MG63 (cell line): ENCODE results near the gene SEMA4D. TPM values are rescaled to one million over a fixed set of nuclear protein-coding genes. Genes with fewer than 3 reads are reported as not detected.

Experiments used
- DNase-seq: peaks from one replicate; pipeline ENCODE4 v3.0.0-alpha.2; 2020
- H3K27me3 ChIP-seq: fragments of 250-450 bp; sonication (Bioruptor Pico); 2 replicates; pipeline ENCODE4 v1.5.1; 2020; ENCODE audit warnings: mild to moderate bottlenecking, moderate library complexity
- H3K36me3 ChIP-seq: fragments of 250-450 bp; sonication (Bioruptor Pico); 2 replicates; pipeline ENCODE4 v1.5.1; 2020; ENCODE audit warnings: mild to moderate bottlenecking, moderate library complexity
- H3K4me3 ChIP-seq: fragments of 250-450 bp; sonication (Bioruptor Pico); 2 replicates; pipeline ENCODE4 v1.5.1; 2020; ENCODE audit warnings: mild to moderate bottlenecking, moderate library complexity
- H3K9me3 ChIP-seq: fragments of 250-450 bp; sonication (Bioruptor Pico); 2 replicates; pipeline ENCODE4 v1.5.1; 2020; ENCODE audit warnings: mild to moderate bottlenecking, moderate library complexity
- total RNA-seq: library from RNA; depleted of rRNA; stranded (reverse); fragments of >200 nt; shearing (Covaris generic); gene quantifications from 2 replicates; pipeline ENCODE4 v1.2.3, GENCODE V29; 2014; ENCODE audit warnings: low replicate concordance

SEMA4D gene
- total RNA-seq, 1 experiment from 2014 or later = 0.23 TPM

- no peaks in the 10 kb centered on the region for H3K9me3 ChIP-seq
- H3K4me3 ChIP-seq = no peak overlapping the region
- H3K27me3 ChIP-seq = no peaks in the 10 kb centered on the region
- no peak for DNase-seq
- H3K36me3 ChIP-seq = peaks cover 8% of the 10 kb centered on the region
Measured at GRCh38 chr9:89362647-89363310, 135.1 kb downstream of the SEMA4D start.

GRCh38 chr9:89361816-89362646, 135.9 kb downstream of the SEMA4D start:
- Histone ChIP-seq H3K4me3 (no peak overlapping the region), H3K27me3 (no peaks in the 10 kb centered on the region), H3K9me3 (no peaks in the 10 kb centered on the region), H3K36me3 (peaks cover 8% of the 10 kb centered on the region)
- no peak for DNase-seq

GRCh38 chr9:89361031-89361430, 136.9 kb downstream of the SEMA4D start:
- Histone ChIP-seq H3K36me3 (peaks cover 11% of the 10 kb centered on the region), H3K4me3 (no peak overlapping the region), H3K27me3 (no peaks in the 10 kb centered on the region), H3K9me3 (no peaks in the 10 kb centered on the region)
- no peak for DNase-seq

GRCh38 chr9:89360465-89360864, 137.4 kb downstream of the SEMA4D start:
- no peak overlapping the region for H3K4me3 ChIP-seq
- no peaks in the 10 kb centered on the region for H3K9me3 ChIP-seq
- H3K27me3 ChIP-seq = no peaks in the 10 kb centered on the region
- no peak for DNase-seq
- H3K36me3 ChIP-seq = peaks cover 11% of the 10 kb centered on the region

GRCh38 chr9:89359751-89360261, 138.1 kb downstream of the SEMA4D start:
- Histone ChIP-seq H3K9me3 (no peaks in the 10 kb centered on the region), H3K27me3 (no peaks in the 10 kb centered on the region), H3K36me3 (peaks cover 17% of the 10 kb centered on the region), H3K4me3 (no peak overlapping the region)
- no peak for DNase-seq

GRCh38 chr9:89358985-89359384, 138.9 kb downstream of the SEMA4D start:
- no peak for DNase-seq
- H3K36me3 ChIP-seq = peaks cover 20% of the 10 kb centered on the region
- no peak overlapping the region for H3K4me3 ChIP-seq
- H3K9me3 ChIP-seq = no peaks in the 10 kb centered on the region
- H3K27me3 ChIP-seq = no peaks in the 10 kb centered on the region

GRCh38 chr9:89358376-89358916, 139.5 kb downstream of the SEMA4D start:
- Histone ChIP-seq H3K4me3 (no peak overlapping the region), H3K9me3 (no peaks in the 10 kb centered on the region), H3K27me3 (no peaks in the 10 kb centered on the region), H3K36me3 (peaks cover 20% of the 10 kb centered on the region)
- DNase-seq = no peak

GRCh38 chr9:89357331-89358197, 140.3 kb downstream of the SEMA4D start:
- Histone ChIP-seq H3K36me3 (peaks cover 22% of the 10 kb centered on the region), H3K4me3 (no peak overlapping the region), H3K27me3 (no peaks in the 10 kb centered on the region), H3K9me3 (no peaks in the 10 kb centered on the region)
- DNase-seq = no peak

- DNase-seq = no peak
- peaks cover 25% of the 10 kb centered on the region for H3K36me3 ChIP-seq
Measured at GRCh38 chr9:89356782-89357181, 141.1 kb downstream of the SEMA4D start.

GRCh38 chr9:89354471-89354870, 143.4 kb downstream of the SEMA4D start:
- no peak for DNase-seq
- H3K36me3 ChIP-seq = peaks cover 24% of the 10 kb centered on the region
- no peaks in the 10 kb centered on the region for H3K27me3 ChIP-seq
- no peaks in the 10 kb centered on the region for H3K9me3 ChIP-seq
- H3K4me3 ChIP-seq = no peak overlapping the region

More at GRCh38 chr9:89356782-89357181, 141.1 kb downstream of the SEMA4D start:
- Histone ChIP-seq H3K9me3 (no peaks in the 10 kb centered on the region), H3K27me3 (no peaks in the 10 kb centered on the region), H3K4me3 (no peak overlapping the region)

GRCh38 chr9:89353989-89354388, 143.9 kb downstream of the SEMA4D start:
- Histone ChIP-seq H3K4me3 (no peak overlapping the region), H3K9me3 (no peaks in the 10 kb centered on the region), H3K27me3 (no peaks in the 10 kb centered on the region), H3K36me3 (peaks cover 25% of the 10 kb centered on the region)
- DNase-seq = no peak

GRCh38 chr9:89352874-89353649, 144.9 kb downstream of the SEMA4D start:
- H3K36me3 ChIP-seq = peaks cover 30% of the 10 kb centered on the region

GRCh38 chr9:89352451-89352850, 145.5 kb downstream of the SEMA4D start:
- Histone ChIP-seq H3K9me3 (no peaks in the 10 kb centered on the region), H3K36me3 (peaks cover 33% of the 10 kb centered on the region), H3K4me3 (no peak overlapping the region), H3K27me3 (no peaks in the 10 kb centered on the region)
- no peak for DNase-seq

More at GRCh38 chr9:89352874-89353649, 144.9 kb downstream of the SEMA4D start:
- no peaks in the 10 kb centered on the region for H3K9me3 ChIP-seq
- H3K27me3 ChIP-seq = no peaks in the 10 kb centered on the region
- no peak for DNase-seq
- no peak overlapping the region for H3K4me3 ChIP-seq

GRCh38 chr9:89351584-89352300, 146.2 kb downstream of the SEMA4D start:
- Histone ChIP-seq H3K27me3 (no peaks in the 10 kb centered on the region), H3K36me3 (peaks cover 33% of the 10 kb centered on the region), H3K9me3 (no peaks in the 10 kb centered on the region), H3K4me3 (no peak overlapping the region)
- DNase-seq = no peak

GRCh38 chr9:89350988-89351557, 146.8 kb downstream of the SEMA4D start:
- H3K27me3 ChIP-seq = no peaks in the 10 kb centered on the region
- H3K36me3 ChIP-seq = peaks cover 37% of the 10 kb centered on the region
- H3K9me3 ChIP-seq = no peaks in the 10 kb centered on the region
- DNase-seq = no peak
- H3K4me3 ChIP-seq = no peak overlapping the region
